PFSK-1 (cell line): Measurements from ENCODE around the gene CPXM1.
A peak's percentile ranks its signal among the peaks of the same experiment; 100 is the strongest.

Experiments used
- FOXP2 ChIP-seq: optimal IDR thresholded peaks from 2 replicates; pipeline ENCODE3; 2011; ENCODE audit warnings: borderline replicate concordance, control low read depth, inconsistent platforms; ENCODE audit not compliant: insufficient read depth; ENCODE audit errors: extremely low read length, extremely low read depth
- POLR2AphosphoS5 ChIP-seq: IDR thresholded peaks from 2 replicates; pipeline ENCODE4 v1.6.1; 2012; ENCODE audit warnings: low read depth, mild to moderate bottlenecking, control low read depth, low read length, moderate library complexity
- SIN3A ChIP-seq: IDR thresholded peaks from 2 replicates; pipeline ENCODE4 v1.6.1; 2012; ENCODE audit warnings: mild to moderate bottlenecking, low read length, moderate library complexity, borderline replicate concordance; ENCODE audit not compliant: insufficient read depth
- TAF1 ChIP-seq: IDR thresholded peaks from 2 replicates; pipeline ENCODE4 v1.6.1; 2012; ENCODE audit warnings: low read length, control low read depth, borderline replicate concordance; ENCODE audit not compliant: insufficient read depth
- TF ChIP-seq, protein P1 (sequence below), 2 experiments: IDR thresholded peaks; 2 replicates each; pipeline versions ENCODE4 v1.6.1 to v1.8.0; 2011 to 2012; ENCODE audit warnings: low read depth in 2 of 2, low read length in 2 of 2, control low read depth in 1 of 2, inconsistent platforms in 1 of 2, mild to moderate bottlenecking in 1 of 2, moderate library complexity in 1 of 2; ENCODE audit not compliant: insufficient read depth in 1 of 2

Gene CPXM1

GRCh38 chr20:2753461-2754040 is 46.9 kb downstream of the CPXM1 start:
- no peak for TF ChIP-seq SIN3A
- TF ChIP-seq TAF1 = no peak
- TF ChIP-seq POLR2AphosphoS5 = no peak
- TF ChIP-seq, protein P1, sequence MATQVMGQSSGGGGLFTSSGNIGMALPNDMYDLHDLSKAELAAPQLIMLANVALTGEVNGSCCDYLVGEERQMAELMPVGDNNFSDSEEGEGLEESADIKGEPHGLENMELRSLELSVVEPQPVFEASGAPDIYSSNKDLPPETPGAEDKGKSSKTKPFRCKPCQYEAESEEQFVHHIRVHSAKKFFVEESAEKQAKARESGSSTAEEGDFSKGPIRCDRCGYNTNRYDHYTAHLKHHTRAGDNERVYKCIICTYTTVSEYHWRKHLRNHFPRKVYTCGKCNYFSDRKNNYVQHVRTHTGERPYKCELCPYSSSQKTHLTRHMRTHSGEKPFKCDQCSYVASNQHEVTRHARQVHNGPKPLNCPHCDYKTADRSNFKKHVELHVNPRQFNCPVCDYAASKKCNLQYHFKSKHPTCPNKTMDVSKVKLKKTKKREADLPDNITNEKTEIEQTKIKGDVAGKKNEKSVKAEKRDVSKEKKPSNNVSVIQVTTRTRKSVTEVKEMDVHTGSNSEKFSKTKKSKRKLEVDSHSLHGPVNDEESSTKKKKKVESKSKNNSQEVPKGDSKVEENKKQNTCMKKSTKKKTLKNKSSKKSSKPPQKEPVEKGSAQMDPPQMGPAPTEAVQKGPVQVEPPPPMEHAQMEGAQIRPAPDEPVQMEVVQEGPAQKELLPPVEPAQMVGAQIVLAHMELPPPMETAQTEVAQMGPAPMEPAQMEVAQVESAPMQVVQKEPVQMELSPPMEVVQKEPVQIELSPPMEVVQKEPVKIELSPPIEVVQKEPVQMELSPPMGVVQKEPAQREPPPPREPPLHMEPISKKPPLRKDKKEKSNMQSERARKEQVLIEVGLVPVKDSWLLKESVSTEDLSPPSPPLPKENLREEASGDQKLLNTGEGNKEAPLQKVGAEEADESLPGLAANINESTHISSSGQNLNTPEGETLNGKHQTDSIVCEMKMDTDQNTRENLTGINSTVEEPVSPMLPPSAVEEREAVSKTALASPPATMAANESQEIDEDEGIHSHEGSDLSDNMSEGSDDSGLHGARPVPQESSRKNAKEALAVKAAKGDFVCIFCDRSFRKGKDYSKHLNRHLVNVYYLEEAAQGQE (IDR thresholded peaks at IDR 0.05; ENCODE audit: insufficient read depth in 1 of 2, low read depth in 2 of 2, low read length in 2 of 2) = no peak
- TF ChIP-seq FOXP2 = no peak

DNA sequence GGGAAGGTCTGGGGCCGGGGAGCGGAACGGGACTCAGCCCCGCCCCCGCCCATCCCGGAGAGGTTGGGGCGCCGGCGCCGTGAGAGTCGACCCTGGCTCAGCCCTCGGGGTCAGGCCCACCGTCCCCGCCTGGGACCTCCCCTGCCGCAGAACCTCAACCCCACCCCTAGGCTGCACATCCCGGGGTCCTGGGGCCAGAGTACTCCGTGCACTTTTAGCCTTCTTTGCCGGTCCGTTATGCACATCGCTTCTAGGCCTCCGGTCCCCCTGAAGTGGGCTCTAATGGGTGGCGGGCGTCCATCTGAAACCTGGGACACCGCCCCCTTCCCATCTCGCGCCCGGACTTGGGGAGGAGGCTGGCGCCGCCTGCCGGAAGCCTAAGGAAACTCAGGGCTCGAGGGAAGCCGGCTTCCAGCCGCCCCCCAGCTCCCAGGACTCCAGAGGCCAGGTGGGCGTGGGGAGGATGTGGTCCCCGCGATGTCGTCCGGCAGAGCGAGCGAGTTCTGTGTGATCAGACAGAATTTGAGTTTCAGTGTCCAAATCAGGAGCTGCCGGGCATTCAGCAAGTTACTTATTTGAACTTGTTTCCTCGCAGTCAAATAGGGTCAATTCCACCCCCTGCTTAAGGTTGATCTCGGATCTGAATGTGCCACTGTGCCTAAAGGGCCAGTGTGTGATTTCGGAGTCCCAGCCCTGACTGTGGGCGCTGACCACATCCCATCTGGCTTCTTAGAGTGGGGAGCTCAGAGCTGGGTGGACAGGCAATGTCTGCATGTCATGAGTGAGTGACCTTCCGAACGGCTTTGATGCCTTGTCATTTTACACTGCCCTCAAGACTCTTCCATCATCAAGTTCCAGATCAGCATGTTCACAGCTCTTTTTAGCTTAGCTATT is 47.6 kb downstream of the CPXM1 start:
- no peak for TF ChIP-seq TAF1
- TF ChIP-seq FOXP2 = no peak
- TF ChIP-seq, protein P1 (IDR thresholded peaks at IDR 0.05; ENCODE audit: insufficient read depth in 1 of 2, low read depth in 2 of 2, low read length in 2 of 2) = no peak
- TF ChIP-seq SIN3A = peak; percentile 64; the same call in 1 of the 2 replicates

DNA sequence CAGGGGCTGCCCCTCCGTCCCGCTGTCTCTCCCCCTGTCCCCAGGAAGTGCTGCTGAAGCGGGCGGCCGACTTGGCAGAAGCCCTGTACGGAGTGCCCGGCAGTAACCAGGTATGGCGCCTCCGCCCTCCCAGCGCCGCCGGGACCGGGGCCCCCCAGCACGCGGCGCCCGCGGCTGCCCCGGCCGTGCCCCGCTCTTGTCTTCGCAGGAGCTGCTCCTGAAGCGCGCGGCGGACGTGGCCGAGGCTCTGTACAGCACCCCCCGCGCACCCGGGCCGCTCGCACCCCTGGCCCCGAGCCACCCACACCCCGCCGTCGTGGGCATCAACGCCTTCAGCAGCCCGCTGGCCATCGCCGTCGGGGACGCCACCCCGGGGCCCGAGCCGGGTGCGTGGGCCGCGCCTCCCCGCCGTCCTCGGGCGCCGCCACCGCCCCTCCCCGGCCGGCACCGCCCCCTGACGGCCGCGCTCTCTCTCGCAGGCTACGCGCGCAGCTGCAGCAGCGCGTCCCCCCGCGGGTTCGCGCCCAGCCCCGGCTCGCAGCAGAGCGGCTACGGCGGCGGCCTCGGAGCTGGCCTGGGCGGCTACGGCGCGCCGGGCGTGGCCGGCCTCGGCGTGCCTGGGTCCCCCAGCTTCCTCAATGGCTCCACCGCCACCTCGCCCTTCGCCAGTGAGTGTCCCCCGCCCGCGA is 48.4 kb downstream of the CPXM1 start:
- TF ChIP-seq FOXP2 (no peak), POLR2AphosphoS5 (no peak), TAF1 (no peak), SIN3A (no peak)
- TF ChIP-seq, protein P1 (IDR thresholded peaks at IDR 0.05; ENCODE audit: insufficient read depth in 1 of 2, low read depth in 2 of 2, low read length in 2 of 2) = no peak

DNA sequence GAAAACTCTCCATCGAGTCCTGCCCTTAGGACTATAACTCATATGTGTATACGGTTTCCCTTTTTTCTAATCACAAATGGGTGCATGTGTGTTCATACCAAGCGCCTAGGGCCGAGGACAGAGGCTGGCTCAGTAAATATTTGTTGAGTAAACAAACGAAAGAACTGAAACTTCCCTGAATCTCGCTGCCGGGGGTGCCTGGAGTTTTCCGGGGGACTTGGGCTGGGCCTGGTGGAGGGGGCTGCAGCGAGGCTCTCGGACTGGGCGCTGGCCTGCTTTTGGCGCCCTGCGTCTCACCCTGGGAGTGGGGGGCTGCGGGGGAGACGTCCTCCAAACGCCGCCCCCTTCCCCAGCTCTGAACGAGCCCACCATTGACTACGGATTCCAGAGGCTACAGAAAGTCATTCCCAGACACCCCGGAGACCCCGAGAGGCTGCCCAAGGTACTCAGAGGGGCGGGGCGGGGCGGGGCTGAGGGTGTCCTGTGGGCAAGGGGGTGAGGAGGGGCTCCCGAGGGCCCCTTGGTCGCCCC is 49.0 kb downstream of the CPXM1 start:
- TF ChIP-seq FOXP2 (no peak), TAF1 (no peak), SIN3A (no peak), POLR2AphosphoS5 (no peak)
- TF ChIP-seq, protein P1 (IDR thresholded peaks at IDR 0.05; ENCODE audit: insufficient read depth in 1 of 2, low read depth in 2 of 2, low read length in 2 of 2) = no peak
